Peyer's patch (tissue), 4 donors: ENCODE measurements around the gene ARID1B.

Experiments
- POLR2A ChIP-seq, 2 donors: fragments of 450-650 bp; IDR thresholded peaks; one replicate each; pipeline ENCODE4 v1.5.1; 2017; ENCODE audit warnings: antibody characterized with exemption in 2 of 2, mild to moderate bottlenecking in 2 of 2, moderate library complexity in 2 of 2
- TF ChIP-seq, protein P1 (sequence below), 6 experiments: fragments of 450-650 bp in 4 of 6; fragments of 200-600 bp in 2 of 6; sonication (generic) in 1 of 6; IDR thresholded peaks; one replicate each; pipeline ENCODE4 v1.5.1; 2017 to 2019; ENCODE audit warnings: antibody characterized with exemption in 6 of 6, mild to moderate bottlenecking in 3 of 6, moderate library complexity in 1 of 6

DNA sequence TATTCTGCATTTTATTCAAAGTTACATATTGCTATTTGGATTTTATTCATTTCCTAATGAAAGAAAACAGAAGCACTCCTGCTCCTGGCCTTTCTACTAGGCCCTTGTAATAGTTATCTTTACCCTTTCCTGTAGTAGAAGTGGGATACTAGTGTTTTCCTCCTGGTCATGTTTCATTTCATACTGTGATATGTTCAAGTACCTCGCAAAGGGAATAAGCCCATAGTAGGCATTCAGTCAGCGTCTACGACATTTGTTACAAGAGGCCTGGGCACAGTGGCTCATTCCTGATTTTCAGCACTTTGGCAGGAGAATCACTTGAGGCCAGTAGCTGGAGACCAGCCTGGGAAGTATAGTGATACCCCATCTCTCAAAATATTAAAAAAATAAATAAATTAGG is 154.1 kb downstream of the ARID1B start:
- TF ChIP-seq POLR2A (IDR thresholded peaks at IDR 0.05) = no peak
- TF ChIP-seq, protein P1, sequence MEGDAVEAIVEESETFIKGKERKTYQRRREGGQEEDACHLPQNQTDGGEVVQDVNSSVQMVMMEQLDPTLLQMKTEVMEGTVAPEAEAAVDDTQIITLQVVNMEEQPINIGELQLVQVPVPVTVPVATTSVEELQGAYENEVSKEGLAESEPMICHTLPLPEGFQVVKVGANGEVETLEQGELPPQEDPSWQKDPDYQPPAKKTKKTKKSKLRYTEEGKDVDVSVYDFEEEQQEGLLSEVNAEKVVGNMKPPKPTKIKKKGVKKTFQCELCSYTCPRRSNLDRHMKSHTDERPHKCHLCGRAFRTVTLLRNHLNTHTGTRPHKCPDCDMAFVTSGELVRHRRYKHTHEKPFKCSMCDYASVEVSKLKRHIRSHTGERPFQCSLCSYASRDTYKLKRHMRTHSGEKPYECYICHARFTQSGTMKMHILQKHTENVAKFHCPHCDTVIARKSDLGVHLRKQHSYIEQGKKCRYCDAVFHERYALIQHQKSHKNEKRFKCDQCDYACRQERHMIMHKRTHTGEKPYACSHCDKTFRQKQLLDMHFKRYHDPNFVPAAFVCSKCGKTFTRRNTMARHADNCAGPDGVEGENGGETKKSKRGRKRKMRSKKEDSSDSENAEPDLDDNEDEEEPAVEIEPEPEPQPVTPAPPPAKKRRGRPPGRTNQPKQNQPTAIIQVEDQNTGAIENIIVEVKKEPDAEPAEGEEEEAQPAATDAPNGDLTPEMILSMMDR (IDR thresholded peaks at IDR 0.05) = no peak
